ENCODE measurements around the gene ARHGAP10.

- no peak for TF ChIP-seq CTCF (IDR thresholded peaks at IDR 0.05; ENCODE audit: low read depth, low read length, poor library complexity, severe bottlenecking)
- no peak for TF ChIP-seq EZH2phosphoT487 (IDR thresholded peaks at IDR 0.05; ENCODE audit: borderline replicate concordance, low read length)
These were observed 297.9 kb downstream of the ARHGAP10 start for GRCh38 chr4:148029781-148030180.
